ENCODE data around the gene PSMD3.

Gene PSMD3

GRCh38 chr17:39962642-39963220 is 17.9 kb upstream of the PSMD3 start, which contains the start of gene GSDMA:
GSDMA (plus strand) TSS chr17:39963004; CDS start chr17:39965688, 2,684 bp downstream.
- peak in 2 of 3 experiments; percentile 39 to 59 for DNase-seq

GRCh38 chr17:39963829-39964228 is 16.8 kb upstream of the PSMD3 start:
- DNase-seq = peak in 1 of 3 experiments; percentile 19

GRCh38 chr17:39965017-39965699 is 15.4 kb upstream of the PSMD3 start:
- DNase-seq = no peak

- DNase-seq = no peak
Measured at GRCh38 chr17:39966771-39967170, 13.8 kb upstream of the PSMD3 start.

- DNase-seq = no peak
Measured at GRCh38 chr17:39968761-39969160, 11.8 kb upstream of the PSMD3 start.

- DNase-seq = no peak
Measured at GRCh38 chr17:39969375-39969774, 11.2 kb upstream of the PSMD3 start.

GRCh38 chr17:39970157-39970692 is 10.4 kb upstream of the PSMD3 start:
- DNase-seq = no peak

- no peak for DNase-seq
Measured at GRCh38 chr17:39971076-39971603, 9.5 kb upstream of the PSMD3 start.

GRCh38 chr17:39972271-39972670 is 8.3 kb upstream of the PSMD3 start:
- DNase-seq = no peak

GRCh38 chr17:39973496-39973895 is 7.1 kb upstream of the PSMD3 start:
- no peak for DNase-seq

- DNase-seq = no peak
Measured at GRCh38 chr17:39974433-39974832, 6.2 kb upstream of the PSMD3 start.

GRCh38 chr17:39975801-39976200 is 4.8 kb upstream of the PSMD3 start:
- DNase-seq = no peak

GRCh38 chr17:39979016-39979670 is 1.5 kb upstream of the PSMD3 start:
- DNase-seq = no peak

- DNase-seq = peak in 1 of 3 experiments; percentile 86
Measured at GRCh38 chr17:39979893-39980350, 685 bp upstream of the PSMD3 start.

GRCh38 chr17:39981207-39981741 is 667 bp downstream of the PSMD3 start:
- peak in 1 of 3 experiments; percentile 53 for DNase-seq

- DNase-seq = peak in 1 of 3 experiments; percentile 9
Measured at GRCh38 chr17:39981766-39982375, 1.3 kb downstream of the PSMD3 start.

GRCh38 chr17:39988206-39988810 is 7.7 kb downstream of the PSMD3 start:
- DNase-seq = no peak

GRCh38 chr17:39994448-39994847 is 13.8 kb downstream of the PSMD3 start:
- DNase-seq = no peak

- DNase-seq = no peak
Measured at GRCh38 chr17:39995438-39995837, 14.8 kb downstream of the PSMD3 start.

GRCh38 chr17:39996162-39996561 is 15.6 kb downstream of the PSMD3 start:
- no peak for DNase-seq

- DNase-seq = no peak
Measured at GRCh38 chr17:39996800-39997199, 16.2 kb downstream of the PSMD3 start.

GRCh38 chr17:39997543-39997942 is 16.9 kb downstream of the PSMD3 start:
- no peak for DNase-seq

Measured in NCI-H1417 (cell line).